ENCODE measurements around the gene PLBD1. TPM values are rescaled to one million over a fixed set of nuclear protein-coding genes. Genes with fewer than 3 reads are reported as not detected.

PLBD1 gene
- total and polyA plus RNA-seq, 8 donors = 0.87 to 38.2 (median 8.3) TPM; not detected in 2

DNA sequence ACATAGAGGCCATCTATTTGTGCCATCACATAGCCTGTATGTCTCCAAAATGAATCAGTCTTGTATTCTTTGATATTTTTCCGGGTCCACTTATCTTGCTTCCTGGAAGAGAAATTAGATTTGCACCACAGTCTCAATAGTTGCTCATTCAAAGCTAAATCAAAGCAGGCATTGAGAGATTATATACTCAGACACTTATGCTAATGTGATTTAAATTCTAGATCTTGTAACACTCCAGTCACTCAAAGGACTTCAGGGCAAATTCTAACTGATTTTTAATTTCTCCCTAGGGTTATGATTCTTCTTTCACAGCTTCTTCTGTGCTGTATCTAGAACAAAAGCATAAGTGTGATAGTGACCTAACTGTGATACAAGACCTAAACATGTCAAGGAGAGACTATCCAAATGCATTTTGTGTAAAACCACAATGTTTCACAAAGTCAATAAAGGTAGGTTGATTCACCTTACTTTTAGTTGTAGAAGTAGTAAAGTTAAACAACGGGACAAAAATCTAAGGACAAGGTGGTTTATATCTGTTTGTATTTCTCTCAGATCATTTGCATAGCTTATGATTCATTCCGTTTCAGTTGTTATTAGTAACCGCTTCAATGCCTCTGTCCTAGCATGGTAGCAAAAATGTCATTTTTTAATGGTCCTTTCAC is 26.8 kb downstream of the PLBD1 start:
- no peak overlapping the region for H3K27ac ChIP-seq
- H3K9me3 ChIP-seq = no peaks in the 10 kb centered on the region
- peaks cover 0 to 6% (median 4%) of the 10 kb centered on the region in 4 donors for H3K36me3 ChIP-seq
- no peaks in the 10 kb centered on the region for H3K4me1 ChIP-seq
- TF ChIP-seq POLR2AphosphoS5 (IDR thresholded peaks at IDR 0.05) (no peak), POLR2A (IDR thresholded peaks at IDR 0.05) (no peak), EP300 (IDR thresholded peaks at IDR 0.05) (no peak)
- TF ChIP-seq, protein P1, sequence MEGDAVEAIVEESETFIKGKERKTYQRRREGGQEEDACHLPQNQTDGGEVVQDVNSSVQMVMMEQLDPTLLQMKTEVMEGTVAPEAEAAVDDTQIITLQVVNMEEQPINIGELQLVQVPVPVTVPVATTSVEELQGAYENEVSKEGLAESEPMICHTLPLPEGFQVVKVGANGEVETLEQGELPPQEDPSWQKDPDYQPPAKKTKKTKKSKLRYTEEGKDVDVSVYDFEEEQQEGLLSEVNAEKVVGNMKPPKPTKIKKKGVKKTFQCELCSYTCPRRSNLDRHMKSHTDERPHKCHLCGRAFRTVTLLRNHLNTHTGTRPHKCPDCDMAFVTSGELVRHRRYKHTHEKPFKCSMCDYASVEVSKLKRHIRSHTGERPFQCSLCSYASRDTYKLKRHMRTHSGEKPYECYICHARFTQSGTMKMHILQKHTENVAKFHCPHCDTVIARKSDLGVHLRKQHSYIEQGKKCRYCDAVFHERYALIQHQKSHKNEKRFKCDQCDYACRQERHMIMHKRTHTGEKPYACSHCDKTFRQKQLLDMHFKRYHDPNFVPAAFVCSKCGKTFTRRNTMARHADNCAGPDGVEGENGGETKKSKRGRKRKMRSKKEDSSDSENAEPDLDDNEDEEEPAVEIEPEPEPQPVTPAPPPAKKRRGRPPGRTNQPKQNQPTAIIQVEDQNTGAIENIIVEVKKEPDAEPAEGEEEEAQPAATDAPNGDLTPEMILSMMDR (IDR thresholded peaks at IDR 0.05) = no peak
- intact Hi-C loops (cut with DNase I; ENCODE audit: low total_unique reads) = no loop called here
- 43 to 59% (median 53%) methylated on average over 4 of the region's 4 CpGs for WGBS, 5 donors
- no peak for DNase-seq
- H3K27me3 ChIP-seq = no peaks in the 10 kb centered on the region
- no peak overlapping the region for H3K4me3 ChIP-seq

DNA sequence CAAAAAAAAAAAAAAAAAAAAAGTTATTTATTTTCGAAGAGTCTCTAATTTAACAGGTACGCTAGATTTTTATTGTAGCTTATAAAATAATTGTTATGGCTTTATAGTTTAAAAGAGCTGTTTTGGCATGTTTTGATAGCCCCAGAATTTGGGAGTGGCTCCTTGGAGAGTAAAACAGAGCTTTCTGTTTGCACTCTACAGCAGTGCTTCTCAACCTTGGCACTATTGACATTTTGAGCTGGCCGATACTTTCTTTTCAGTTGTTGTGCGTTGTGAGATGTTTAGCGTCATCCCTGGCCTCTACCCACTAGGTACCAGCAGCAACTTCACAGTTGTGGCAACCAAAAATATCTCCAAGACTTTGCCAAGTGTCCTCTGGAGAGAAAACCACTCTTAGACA is 30.6 kb downstream of the PLBD1 start:
- no peak for TF ChIP-seq POLR2AphosphoS5 (IDR thresholded peaks at IDR 0.05)
- no peak for TF ChIP-seq EP300 (IDR thresholded peaks at IDR 0.05)
- TF ChIP-seq POLR2A (IDR thresholded peaks at IDR 0.05) = no peak
- TF ChIP-seq, protein P1 (IDR thresholded peaks at IDR 0.05) = no peak
- intact Hi-C loops (cut with DNase I; ENCODE audit: low total_unique reads) = no loop called here

DNA sequence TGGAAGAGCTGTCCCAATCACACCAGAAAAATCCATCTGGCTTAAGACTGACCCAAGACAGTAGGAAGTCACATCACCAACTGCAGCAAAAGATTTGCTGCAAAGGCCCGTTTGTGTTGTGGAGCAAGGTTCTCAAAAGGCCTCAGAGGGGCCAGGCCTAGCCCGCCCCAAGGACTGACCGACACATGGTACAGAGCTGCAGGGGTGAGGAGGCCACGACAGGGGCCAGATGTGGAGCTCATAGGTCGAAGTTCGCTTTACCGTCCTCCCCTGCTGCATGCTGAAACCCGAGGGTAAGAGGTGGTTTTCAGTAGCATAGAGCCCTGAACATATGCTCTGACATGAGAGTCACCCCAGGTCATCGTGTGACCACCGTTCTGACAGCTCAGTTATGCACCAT is 35.5 kb downstream of the PLBD1 start:
- no peaks in the 10 kb centered on the region for H3K27me3 ChIP-seq
- H3K27ac ChIP-seq = no peak overlapping the region
- intact Hi-C loops (cut with DNase I; ENCODE audit: low total_unique reads) = no loop called here
- H3K9me3 ChIP-seq = no peaks in the 10 kb centered on the region
- peaks cover 0 to 19% (median 11%) of the 10 kb centered on the region in 4 donors for H3K36me3 ChIP-seq
- H3K4me3 ChIP-seq = no peak overlapping the region
- DNase-seq = no peak
- TF ChIP-seq POLR2AphosphoS5 (IDR thresholded peaks at IDR 0.05) (no peak), POLR2A (IDR thresholded peaks at IDR 0.05) (no peak), EP300 (IDR thresholded peaks at IDR 0.05) (no peak)
- TF ChIP-seq, protein P1 (IDR thresholded peaks at IDR 0.05) = no peak
- WGBS, 5 donors = 92 to 94% (median 94%) methylated on average over 10 of the region's 10 CpGs
- no peaks in the 10 kb centered on the region for H3K4me1 ChIP-seq

More for the DNA sequence above, 30.6 kb downstream of the PLBD1 start:
- WGBS, 5 donors = 63 to 75% (median 65%) methylated on average over 5 of the region's 5 CpGs
- Histone ChIP-seq H3K4me1 (no peaks in the 10 kb centered on the region), H3K36me3 (peaks cover 0 to 19% (median 11%) of the 10 kb centered on the region in 4 donors), H3K27ac (peak overlapping the region in 2 of 5 donors; percentile 33 to 58), H3K9me3 (no peaks in the 10 kb centered on the region), H3K4me3 (no peak overlapping the region), H3K27me3 (no peaks in the 10 kb centered on the region)
- DNase-seq = no peak

DNA sequence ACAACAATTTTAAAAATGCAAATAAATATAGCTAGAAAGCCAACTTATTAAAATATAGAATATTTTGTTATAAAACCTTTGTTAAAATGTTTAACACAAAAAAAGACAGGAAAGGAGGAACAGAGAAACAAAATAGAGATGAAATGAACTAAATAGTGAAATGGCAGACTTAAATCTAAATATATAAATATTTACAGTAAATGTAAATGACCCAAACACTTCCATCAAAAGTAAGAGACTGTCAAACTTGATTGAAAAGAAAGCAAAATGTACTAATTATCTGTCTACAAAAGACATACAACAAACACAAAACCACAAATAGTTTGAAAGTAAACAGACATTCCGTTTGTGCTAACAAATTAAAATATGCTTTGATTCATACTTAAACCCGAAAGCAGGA is 41.7 kb downstream of the PLBD1 start:
- 81 to 91% (median 86%) methylated on average over 2 of the region's 2 CpGs for WGBS, 5 donors
- TF ChIP-seq, protein P1 (IDR thresholded peaks at IDR 0.05) = no peak
- no peak for TF ChIP-seq EP300 (IDR thresholded peaks at IDR 0.05)
- no peak for TF ChIP-seq POLR2A (IDR thresholded peaks at IDR 0.05)
- no peak for TF ChIP-seq POLR2AphosphoS5 (IDR thresholded peaks at IDR 0.05)
- DNase-seq = no peak

More for the DNA sequence above, 41.7 kb downstream of the PLBD1 start:
- peaks cover 0 to 47% (median 26%) of the 10 kb centered on the region in 4 donors for H3K9me3 ChIP-seq
- intact Hi-C loops (cut with DNase I; ENCODE audit: low total_unique reads) = no loop called here
- H3K36me3 ChIP-seq = peaks cover 0 to 4% (median 0%) of the 10 kb centered on the region in 4 donors
- H3K27me3 ChIP-seq = no peaks in the 10 kb centered on the region
- no peak overlapping the region for H3K27ac ChIP-seq
- H3K4me1 ChIP-seq = no peaks in the 10 kb centered on the region
- no peak overlapping the region for H3K4me3 ChIP-seq
